Measurements from ENCODE around the gene CPVL.

CPVL gene

GRCh38 chr7:29190349-29191045, 44.2 kb upstream of the CPVL start:
- TF ChIP-seq CTCF (IDR thresholded peaks at IDR 0.05; ENCODE audit: low read depth, low read length) = no peak
- H3K4me3 ChIP-seq (ENCODE audit: low read depth, low read length) = no peak overlapping the region

GRCh38 chr7:29189743-29190201, 43.4 kb upstream of the CPVL start:
- no peak for TF ChIP-seq CTCF (IDR thresholded peaks at IDR 0.05; ENCODE audit: low read depth, low read length)
- no peak overlapping the region for H3K4me3 ChIP-seq (ENCODE audit: low read depth, low read length)

GRCh38 chr7:29185613-29186012, 39.3 kb upstream of the CPVL start:
- H3K4me3 ChIP-seq (ENCODE audit: low read depth, low read length) = no peak overlapping the region
- TF ChIP-seq CTCF (IDR thresholded peaks at IDR 0.05; ENCODE audit: low read depth, low read length) = no peak

GRCh38 chr7:29184599-29184998, 38.3 kb upstream of the CPVL start:
- no peak for TF ChIP-seq CTCF (IDR thresholded peaks at IDR 0.05; ENCODE audit: low read depth, low read length)

GRCh38 chr7:29179115-29179514, 32.8 kb upstream of the CPVL start:
- TF ChIP-seq CTCF (IDR thresholded peaks at IDR 0.05; ENCODE audit: low read depth, low read length) = no peak
- H3K4me3 ChIP-seq (ENCODE audit: low read depth, low read length) = no peak overlapping the region

More at GRCh38 chr7:29184599-29184998, 38.3 kb upstream of the CPVL start:
- no peak overlapping the region for H3K4me3 ChIP-seq (ENCODE audit: low read depth, low read length)

- H3K4me3 ChIP-seq (ENCODE audit: low read depth, low read length) = no peak overlapping the region
- no peak for TF ChIP-seq CTCF (IDR thresholded peaks at IDR 0.05; ENCODE audit: low read depth, low read length)
Observed at GRCh38 chr7:29177963-29178600, 31.7 kb upstream of the CPVL start.

- no peak for TF ChIP-seq CTCF (IDR thresholded peaks at IDR 0.05; ENCODE audit: low read depth, low read length)
- no peak overlapping the region for H3K4me3 ChIP-seq (ENCODE audit: low read depth, low read length)
Observed at GRCh38 chr7:29173458-29173857, 27.1 kb upstream of the CPVL start.
